ENCODE measurements around the gene LBX2. TPM values are rescaled to one million over a fixed set of nuclear protein-coding genes. Genes with fewer than 3 reads are reported as not detected.

The LBX2 gene
- total and polyA plus RNA-seq, 2 of the 4 experiments (the other 2 are of a cell fraction), result 0.18 to 0.62 TPM

Other genes with a start within 250 kb of the LBX2 start
- 0.18 TPM in 1 of 2 replicates, not detected in the other for gene SLC4A5, start 156.2 kb downstream of the LBX2 start, total RNA-seq (2012; rRNA removed)
- 0.20 and 0.22 TPM in 2 replicates for gene SLC4A5, start 156.2 kb downstream of the LBX2 start, polyA plus RNA-seq (2012; rRNA removed)
- gene DCTN1, start 119.3 kb downstream of the LBX2 start, total RNA-seq (2012; rRNA removed), result 204 and 229 TPM in 2 replicates
- 136 and 149 TPM in 2 replicates for gene DCTN1, start 119.3 kb downstream of the LBX2 start, polyA plus RNA-seq (2012; rRNA removed)
- gene C2orf81, start 78.0 kb downstream of the LBX2 start, total RNA-seq (2012; rRNA removed), result under 0.01 and 0.18 TPM in 2 replicates
- gene C2orf81, start 78.0 kb downstream of the LBX2 start, polyA plus RNA-seq (2012; rRNA removed), result 0.26 and 0.74 TPM in 2 replicates
- gene WDR54, start 77.9 kb downstream of the LBX2 start, total RNA-seq (2012; rRNA removed), result 43.6 and 57.2 TPM in 2 replicates
- 47.2 and 47.9 TPM in 2 replicates for gene WDR54, start 77.9 kb downstream of the LBX2 start, polyA plus RNA-seq (2012; rRNA removed)
- gene RTKN, start 57.7 kb downstream of the LBX2 start, total RNA-seq (2012; rRNA removed), result 9.4 and 11.1 TPM in 2 replicates
- 19.7 and 22.3 TPM in 2 replicates for gene RTKN, start 57.7 kb downstream of the LBX2 start, polyA plus RNA-seq (2012; rRNA removed)
- gene INO80B, start 44.5 kb downstream of the LBX2 start, total RNA-seq (2012; rRNA removed), result 4.5 and 5.3 TPM in 2 replicates
- 9.2 and 10.5 TPM in 2 replicates for gene INO80B, start 44.5 kb downstream of the LBX2 start, polyA plus RNA-seq (2012; rRNA removed)
- 22.2 and 22.9 TPM in 2 replicates for gene WBP1, start 41.2 kb downstream of the LBX2 start, total RNA-seq (2012; rRNA removed)
- gene WBP1, start 41.2 kb downstream of the LBX2 start, polyA plus RNA-seq (2012; rRNA removed), result 78.5 and 89.3 TPM in 2 replicates
- gene MOGS, start 34.2 kb downstream of the LBX2 start, total RNA-seq (2012; rRNA removed), result 17.8 and 21.0 TPM in 2 replicates
- 45.9 and 48.4 TPM in 2 replicates for gene MOGS, start 34.2 kb downstream of the LBX2 start, polyA plus RNA-seq (2012; rRNA removed)
- 5.2 and 6.7 TPM in 2 replicates for gene MRPL53, start 26.9 kb downstream of the LBX2 start, total RNA-seq (2012; rRNA removed)
- 39.0 and 51.9 TPM in 2 replicates for gene MRPL53, start 26.9 kb downstream of the LBX2 start, polyA plus RNA-seq (2012; rRNA removed)
- 6.1 and 8.4 TPM in 2 replicates for gene CCDC142, start 16.6 kb downstream of the LBX2 start, total RNA-seq (2012; rRNA removed)
- 11.1 and 14.0 TPM in 2 replicates for gene CCDC142, start 16.6 kb downstream of the LBX2 start, polyA plus RNA-seq (2012; rRNA removed)
- gene TTC31, start 16.5 kb downstream of the LBX2 start, total RNA-seq (2012; rRNA removed), result 6.3 and 9.2 TPM in 2 replicates
- 18.8 and 20.5 TPM in 2 replicates for gene TTC31, start 16.5 kb downstream of the LBX2 start, polyA plus RNA-seq (2012; rRNA removed)
- gene PCGF1, start 8.1 kb upstream of the LBX2 start, total RNA-seq (2012; rRNA removed), result 29.2 and 31.4 TPM in 2 replicates
- gene PCGF1, start 8.1 kb upstream of the LBX2 start, polyA plus RNA-seq (2012; rRNA removed), result 23.4 and 28.7 TPM in 2 replicates
- not detected in 2 replicates for gene TLX2, start 14.8 kb upstream of the LBX2 start, total RNA-seq (2012; rRNA removed)
- gene TLX2, start 14.8 kb upstream of the LBX2 start, polyA plus RNA-seq (2012; rRNA removed), result not detected in 2 replicates
- not detected in 2 replicates for gene DQX1, start 26.6 kb upstream of the LBX2 start, total RNA-seq (2012; rRNA removed)
- 0.07 and 0.14 TPM in 2 replicates for gene DQX1, start 26.6 kb upstream of the LBX2 start, polyA plus RNA-seq (2012; rRNA removed)
- 45.8 and 47.5 TPM in 2 replicates for gene AUP1, start 30.1 kb upstream of the LBX2 start, total RNA-seq (2012; rRNA removed)
- gene AUP1, start 30.1 kb upstream of the LBX2 start, polyA plus RNA-seq (2012; rRNA removed), result 100.0 and 104 TPM in 2 replicates
- gene HTRA2, start 30.3 kb upstream of the LBX2 start, total RNA-seq (2012; rRNA removed), result 28.1 and 34.2 TPM in 2 replicates
- 23.6 and 25.9 TPM in 2 replicates for gene HTRA2, start 30.3 kb upstream of the LBX2 start, polyA plus RNA-seq (2012; rRNA removed)
- 14.2 and 17.9 TPM in 2 replicates for gene LOXL3, start 54.3 kb upstream of the LBX2 start, total RNA-seq (2012; rRNA removed)
- 21.8 and 23.4 TPM in 2 replicates for gene LOXL3, start 54.3 kb upstream of the LBX2 start, polyA plus RNA-seq (2012; rRNA removed)
- 12.2 and 15.4 TPM in 2 replicates for gene DOK1, start 55.1 kb upstream of the LBX2 start, total RNA-seq (2012; rRNA removed)
- gene DOK1, start 55.1 kb upstream of the LBX2 start, polyA plus RNA-seq (2012; rRNA removed), result 17.5 and 17.6 TPM in 2 replicates
- not detected in 2 replicates for gene M1AP, start 148.7 kb upstream of the LBX2 start, total RNA-seq (2012; rRNA removed)
- 0.03 TPM in 1 of 2 replicates, not detected in the other for gene M1AP, start 148.7 kb upstream of the LBX2 start, polyA plus RNA-seq (2012; rRNA removed)
- gene SEMA4F, start 154.6 kb upstream of the LBX2 start, total RNA-seq (2012; rRNA removed), result 3.6 and 4.7 TPM in 2 replicates
- 7.5 and 7.8 TPM in 2 replicates for gene SEMA4F, start 154.6 kb upstream of the LBX2 start, polyA plus RNA-seq (2012; rRNA removed)